ENCODE data around the gene COA8.

The COA8 gene

GRCh38 chr14:103535891-103536565 lies 26.7 kb upstream of the COA8 start:
- no peak for FAIRE-seq
- DNase-seq (ENCODE audit: insufficient read length, low spot score): no peak

GRCh38 chr14:103536693-103537092 lies 26.1 kb upstream of the COA8 start:
- FAIRE-seq: no peak
- DNase-seq (ENCODE audit: insufficient read length, low spot score): no peak

GRCh38 chr14:103537175-103537990 lies 25.4 kb upstream of the COA8 start:
- FAIRE-seq (no peak), DNase-seq (ENCODE audit: insufficient read length, low spot score) (no peak)

- no peak for FAIRE-seq
Observed at GRCh38 chr14:103538291-103539055, 24.3 kb upstream of the COA8 start.

GRCh38 chr14:103539056-103539825 lies 23.5 kb upstream of the COA8 start:
- DNase-seq (ENCODE audit: insufficient read length, low spot score) (no peak), FAIRE-seq (no peak)

More at GRCh38 chr14:103538291-103539055, 24.3 kb upstream of the COA8 start:
- no peak for DNase-seq (ENCODE audit: insufficient read length, low spot score)

- no peak for FAIRE-seq
- no peak for DNase-seq (ENCODE audit: insufficient read length, low spot score)
Observed at GRCh38 chr14:103540821-103541708, 21.7 kb upstream of the COA8 start.

GRCh38 chr14:103541709-103542604 lies 20.8 kb upstream of the COA8 start:
- FAIRE-seq (no peak), DNase-seq (ENCODE audit: insufficient read length, low spot score) (no peak)

- FAIRE-seq (no peak), DNase-seq (ENCODE audit: insufficient read length, low spot score) (no peak)
Observed at GRCh38 chr14:103542605-103543088, 20.1 kb upstream of the COA8 start.

GRCh38 chr14:103543140-103543539 lies 19.6 kb upstream of the COA8 start:
- DNase-seq (ENCODE audit: insufficient read length, low spot score) (no peak), FAIRE-seq (no peak)

- FAIRE-seq: no peak
- no peak for DNase-seq (ENCODE audit: insufficient read length, low spot score)
Observed at GRCh38 chr14:103543721-103544387, 18.9 kb upstream of the COA8 start.

- FAIRE-seq: peak; percentile 52
- no peak for DNase-seq (ENCODE audit: insufficient read length, low spot score)
Observed at GRCh38 chr14:103544388-103545218, 18.2 kb upstream of the COA8 start.

GRCh38 chr14:103545219-103545914 lies 17.4 kb upstream of the COA8 start:
- no peak for DNase-seq (ENCODE audit: insufficient read length, low spot score)
- FAIRE-seq: no peak

- DNase-seq (ENCODE audit: insufficient read length, low spot score) (no peak), FAIRE-seq (no peak)
Observed at GRCh38 chr14:103545915-103546651, 16.7 kb upstream of the COA8 start.

- FAIRE-seq (peak; percentile 83), DNase-seq (ENCODE audit: insufficient read length, low spot score) (peak; percentile 81)
Observed at GRCh38 chr14:103546652-103547454, 15.9 kb upstream of the COA8 start.

- FAIRE-seq: peak; percentile 36
Observed at GRCh38 chr14:103547455-103547940, 15.3 kb upstream of the COA8 start.

More at GRCh38 chr14:103547455-103547940, 15.3 kb upstream of the COA8 start:
- DNase-seq (ENCODE audit: insufficient read length, low spot score): no peak

All from HTR-8/SVneo (cell line).